CD4-positive, alpha-beta T cell (primary cell): ENCODE measurements around the gene ZNF132. TPM values are rescaled to one million over a fixed set of nuclear protein-coding genes. Genes with fewer than 3 reads are reported as not detected.

Experiments used
- ATAC-seq: fragments of 200-7000 bp; cut with Tn5 transposase; one replicate; pipeline ENCODE4 v1.10.0; 2022; ENCODE audit warnings: mild to moderate bottlenecking; ENCODE audit not compliant: poor library complexity
- CTCF ChIA-PET: fragments of 350-600 bp; sonication (Branson Sonifier 250); formaldehyde crosslinking; loops from one replicate; lab custom pipeline; 2021; ENCODE audit warnings: antibody characterized with exemption, inconsistent platforms; lab: Charles Lee
- POLR2A ChIA-PET: fragments of 350-600 bp; sonication (Branson Sonifier 250); formaldehyde crosslinking; loops from one replicate; lab custom pipeline; 2021; ENCODE audit warnings: antibody characterized with exemption, inconsistent platforms; lab: Charles Lee
- DNase-seq, 14 experiments: peaks; one replicate each; pipeline ENCODE4 v3.0.0-alpha.2; 2013 to 2020; ENCODE audit warnings: mixed read lengths in 2 of 14
- H3K27ac ChIP-seq, 2 donors: one replicate each; pipeline versions ENCODE4 v1.5.1 to v1.7.0; 2013; ENCODE audit warnings: low read length in 2 of 2, low read depth in 1 of 2, mild to moderate bottlenecking in 1 of 2
- H3K27me3 ChIP-seq, 2 experiments: 1 replicate in 1 of 2; 2 replicates in 1 of 2; pipeline versions ENCODE4 v1.6.1 to v1.7.0; 2013; ENCODE audit warnings: low read length in 2 of 2, control low read depth in 1 of 2, mild to moderate bottlenecking in 1 of 2, moderate library complexity in 1 of 2; ENCODE audit not compliant: insufficient read depth in 2 of 2, control insufficient read depth in 1 of 2
- H3K36me3 ChIP-seq: one replicate; pipeline ENCODE4 v1.6.1; 2013; ENCODE audit warnings: low read length, control low read depth; ENCODE audit not compliant: insufficient read depth
- H3K4me1 ChIP-seq: one replicate; pipeline ENCODE4 v1.6.1; 2013; ENCODE audit warnings: low read length, control low read depth; ENCODE audit not compliant: insufficient read depth
- H3K4me3 ChIP-seq: one replicate; pipeline ENCODE4 v1.5.1; 2013; ENCODE audit warnings: mild to moderate bottlenecking, low read length, moderate library complexity
- H3K9me3 ChIP-seq, 2 experiments: 1 replicate in 1 of 2; 2 replicates in 1 of 2; pipeline versions ENCODE4 v1.6.1 to v1.7.0; 2013; ENCODE audit warnings: low read length in 2 of 2, mild to moderate bottlenecking in 2 of 2, control low read depth in 1 of 2, moderate library complexity in 1 of 2; ENCODE audit not compliant: control insufficient read depth in 1 of 2, insufficient read depth in 1 of 2
- H3K27ac Mint-ChIP-seq: one replicate; pipeline ENCODE4 v1.8.0; 2020; ENCODE audit warnings: mixed read lengths
- H3K27me3 Mint-ChIP-seq: one replicate; pipeline ENCODE4 v1.8.0; 2021; ENCODE audit warnings: mixed read lengths
- H3K36me3 Mint-ChIP-seq: one replicate; pipeline ENCODE4 v1.8.0; 2021; ENCODE audit warnings: low read depth, mixed read lengths
- H3K4me1 Mint-ChIP-seq: one replicate; pipeline ENCODE4 v1.8.0; 2021; ENCODE audit warnings: low read depth, mixed read lengths
- H3K4me3 Mint-ChIP-seq: one replicate; pipeline ENCODE4 v1.8.0; 2020; ENCODE audit warnings: mild to moderate bottlenecking, mixed read lengths
- H3K9me3 Mint-ChIP-seq: one replicate; pipeline ENCODE4 v1.8.0; 2020; ENCODE audit warnings: mixed read lengths
- CTCF ChIP-seq: fragments of 200-600 bp; IDR thresholded peaks from one replicate; pipeline ENCODE4 v1.8.0; 2022; ENCODE audit warnings: antibody characterized with exemption, mild to moderate bottlenecking
- intact Hi-C, 2 experiments: fragments of 100-400 bp; cut with DNase I in 1 of 2; cut with micrococcal nuclease in 1 of 2; formaldehyde crosslinking; loops; one replicate each; pipeline versions ENCODE4 v1.15.1 to v1.9.0; 2023 to 2025; cut with DNase I, micrococcal nuclease
- total RNA-seq, 174 experiments: library from RNA in 2 of 174; stranded (reverse) in 2 of 174; gene quantifications; one replicate each; pipeline ENCODE4 v1.2.3 and lab custom pipeline; 2021 to 2026

Gene ZNF132
- total RNA-seq, 2 experiments from 2014 or later = 1.0 to 1.4 TPM

- H3K9me3 ChIP-seq = no peaks in the 10 kb centered on the region
- peak overlapping the region; percentile 39 for H3K27ac Mint-ChIP-seq
- H3K4me3 Mint-ChIP-seq = peak overlapping the region; percentile 93
- peaks cover 22% of the 10 kb centered on the region for H3K4me1 Mint-ChIP-seq
- no peaks in the 10 kb centered on the region for H3K27me3 Mint-ChIP-seq
- no peaks in the 10 kb centered on the region for H3K9me3 Mint-ChIP-seq
- intact Hi-C loops = loop anchor here in 1 of 2 experiments (5.0 kb wide), 1 partner anchor 81 kb away; the partner anchor contains the start of gene RPS5
- no peak for TF ChIP-seq CTCF
- no peak overlapping the region for H3K27ac ChIP-seq
- POLR2A ChIA-PET = interaction anchor here (1.3 kb wide), 1 partner anchor 17 kb away, joined by 3 read pairs; the partner anchor contains the start of gene ZNF324B
- DNase-seq = no peak
- H3K36me3 Mint-ChIP-seq = peaks cover 35% of the 10 kb centered on the region
- peaks cover 20% of the 10 kb centered on the region for H3K4me1 ChIP-seq
- no peak for ATAC-seq
- H3K36me3 ChIP-seq = peaks cover 26% of the 10 kb centered on the region
- no peaks in the 10 kb centered on the region for H3K27me3 ChIP-seq
- no peak overlapping the region for H3K4me3 ChIP-seq
- CTCF ChIA-PET = interaction anchor here (1.5 kb wide), 1 partner anchor 52 kb away, joined by 3 read pairs; the partner anchor contains the start of gene ZBTB45
Observed at GRCh38 chr19:58468216-58468839, 28.4 kb upstream of the ZNF132 start.

- no peak for TF ChIP-seq CTCF
- ATAC-seq (peak; percentile 93), DNase-seq (peak; percentile 94 to 98 (median 97))
- peak within 1 kb of the TSS; percentile 83 for H3K27ac Mint-ChIP-seq
- ChIA-PET POLR2A (interaction anchor here (0.6 to 1.3 kb wide), 5 partner anchors 9 to 27 kb away, joined by 3 to 5 read pairs (median 3); partner anchors contain the start of genes ZNF132, ZNF324B and ZNF446), CTCF (interaction anchor here (0.7 to 1.6 kb wide), 2 partner anchors 47 to 114 kb away, joined by 3 to 6 read pairs; no protein-coding TSS in a partner anchor)
- no peaks in the 10 kb centered on the region for H3K27me3 Mint-ChIP-seq
- Histone ChIP-seq H3K36me3 (peaks cover 14% of the 10 kb centered on the region), H3K4me1 (peaks cover 20% of the 10 kb centered on the region), H3K4me3 (peak within 1 kb of the TSS; percentile 68), H3K27ac (peak within 1 kb of the TSS; percentile 62 to 81), H3K27me3 (no peaks in the 10 kb centered on the region), H3K9me3 (no peaks in the 10 kb centered on the region)
- H3K4me3 Mint-ChIP-seq = peak within 1 kb of the TSS; percentile 93
- intact Hi-C loops = loop anchor here (1.0 to 5.0 kb wide), 5 partner anchors 8 to 80 kb away; partner anchors contain the start of genes RPS5 (in 1 of the 2), ZNF132 (in 1 of the 2) and ZNF324B (in 1 of the 2)
- H3K36me3 Mint-ChIP-seq = peaks cover 23% of the 10 kb centered on the region
- H3K4me1 Mint-ChIP-seq = peaks cover 22% of the 10 kb centered on the region
- no peaks in the 10 kb centered on the region for H3K9me3 Mint-ChIP-seq
Observed at GRCh38 chr19:58466760-58467589, 27.0 kb upstream of the ZNF132 start, which contains the start of gene ZNF324. ZNF324 (plus strand) TSS chr19:58467080; CDS start chr19:58469186, 2,106 bp downstream.
